GM19023 (cell line): Measurements from ENCODE around the gene POR.
"Not testable (repeated sequence)": the region's sequence is repeated elsewhere in the genome, so short reads cannot be mapped to it uniquely, and the experiment has no call there.

Source experiments
- ATAC-seq: cut with Tn5 transposase; IDR thresholded peaks from one replicate; pipeline ENCODE4 v1.9.1; 2021; ENCODE audit warnings: mild to moderate bottlenecking, moderate library complexity; ENCODE audit not compliant: unreplicated experiment

Gene POR

DNA sequence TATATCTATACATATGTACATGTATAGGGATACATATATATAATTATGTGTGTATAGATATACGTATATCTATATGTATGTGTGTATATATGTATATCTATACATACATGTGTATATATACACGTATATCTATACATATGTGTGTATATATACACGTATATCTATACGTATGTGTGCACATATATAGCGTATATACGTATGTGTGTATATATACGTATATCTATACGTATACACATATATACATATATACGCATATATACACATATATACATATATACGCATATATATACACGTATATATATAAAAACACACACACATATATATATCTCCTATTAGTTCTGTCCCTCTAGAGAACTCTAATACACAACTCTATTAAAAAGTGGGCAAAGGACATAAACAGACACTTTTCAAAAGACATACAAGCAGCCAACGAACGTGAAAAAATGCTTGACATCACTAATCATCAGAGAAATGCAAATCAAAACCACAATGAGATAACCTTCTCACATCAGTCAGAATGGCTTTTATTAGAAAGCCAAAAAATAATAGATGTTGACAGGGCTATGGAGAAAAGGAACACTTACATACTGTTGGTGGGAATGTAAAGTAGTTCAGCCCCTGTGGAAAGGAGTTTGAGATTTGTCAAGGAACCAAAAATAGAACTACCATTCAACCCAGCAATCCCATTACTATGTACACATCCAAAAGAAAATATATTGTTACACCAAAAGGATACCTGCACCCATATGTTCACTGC is 101.4 kb downstream of the POR start:
- ATAC-seq = no peak

DNA sequence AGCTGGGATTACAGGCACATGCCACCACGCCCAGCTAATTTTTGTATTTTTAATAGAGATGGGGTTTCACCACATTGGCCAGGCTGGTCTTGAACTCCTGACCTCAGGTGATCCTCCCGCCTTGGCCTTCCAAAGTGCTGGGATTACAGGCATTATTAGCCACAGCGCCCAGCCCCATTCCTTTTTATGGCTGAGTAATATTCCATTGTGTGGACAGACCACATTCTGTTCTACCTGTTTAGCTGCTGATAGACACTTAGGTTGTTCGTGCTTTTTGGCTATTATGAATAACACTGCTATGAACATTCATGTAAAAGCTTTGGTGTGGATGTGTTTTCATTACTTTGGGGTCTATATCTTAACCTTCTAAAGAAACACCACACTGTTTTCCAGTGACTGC is 103.6 kb downstream of the POR start:
- not testable (repeated sequence) for ATAC-seq

DNA sequence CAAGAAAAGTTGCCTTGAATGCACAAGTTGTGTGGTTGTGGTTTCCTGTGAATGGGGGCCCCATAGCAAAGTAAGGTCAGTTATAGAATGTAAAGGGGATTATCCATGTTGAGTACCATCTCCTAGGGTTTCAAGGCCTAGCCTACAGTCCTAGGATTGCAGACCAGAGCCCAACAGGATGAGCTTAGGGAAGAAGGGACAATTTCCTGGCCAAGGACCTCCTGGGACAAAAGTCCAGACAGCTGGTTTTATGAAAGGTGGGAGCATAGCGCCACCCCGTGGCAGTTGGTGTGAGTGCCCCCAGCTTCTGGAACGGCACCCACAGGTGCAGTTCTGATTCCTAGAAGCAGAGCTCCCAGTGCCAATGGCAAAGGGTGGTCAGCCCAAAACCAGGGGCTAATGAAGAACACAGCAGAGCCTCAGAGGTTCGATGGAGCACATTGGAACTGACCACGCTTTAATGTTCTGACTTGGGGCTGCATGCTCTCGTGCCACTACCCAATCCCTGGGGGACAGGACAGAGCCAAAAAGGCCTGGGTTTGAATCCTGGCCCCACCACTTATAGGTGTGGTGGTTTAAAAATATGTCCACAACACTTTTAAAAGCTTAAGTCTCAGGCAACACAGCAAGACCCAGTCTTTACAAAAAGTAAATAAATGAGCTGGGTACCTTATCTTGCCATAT is 105.2 kb downstream of the POR start:
- ATAC-seq = no peak

DNA sequence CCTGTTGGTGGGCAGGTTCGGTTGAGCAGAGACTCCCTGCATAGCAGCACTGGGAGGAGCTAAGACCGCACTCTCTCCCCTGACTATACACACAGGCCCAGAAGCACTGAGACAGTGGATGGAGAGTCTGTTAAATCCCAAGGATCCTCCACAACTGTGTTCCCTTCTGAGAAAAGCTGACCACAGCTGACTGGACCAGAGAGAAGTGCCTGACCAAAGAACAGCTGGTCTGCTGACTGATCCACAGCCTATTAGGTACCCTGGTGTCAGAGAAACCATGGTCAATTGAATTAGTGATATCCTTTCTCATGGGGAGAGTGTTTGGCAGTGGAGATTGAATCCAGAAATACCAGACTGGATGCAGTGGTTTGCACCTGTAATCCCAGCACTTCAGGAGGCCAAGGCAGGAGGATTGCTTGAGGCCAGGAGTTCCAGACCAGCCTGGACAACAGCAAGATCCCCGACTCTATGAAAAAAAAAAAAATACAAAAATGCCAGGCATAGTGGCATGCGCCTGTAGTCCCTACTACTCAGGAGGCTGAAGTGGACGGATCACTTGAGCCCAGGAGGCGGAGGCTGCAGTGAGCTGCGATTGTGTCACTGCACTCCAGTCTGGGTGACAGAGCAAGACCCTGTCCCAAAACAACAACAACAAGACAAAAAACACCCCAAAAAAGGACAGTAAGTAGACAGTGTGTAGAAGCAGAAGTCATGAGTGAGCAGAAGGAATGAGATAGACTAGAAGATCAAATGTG is 107.2 kb downstream of the POR start:
- ATAC-seq = no peak

DNA sequence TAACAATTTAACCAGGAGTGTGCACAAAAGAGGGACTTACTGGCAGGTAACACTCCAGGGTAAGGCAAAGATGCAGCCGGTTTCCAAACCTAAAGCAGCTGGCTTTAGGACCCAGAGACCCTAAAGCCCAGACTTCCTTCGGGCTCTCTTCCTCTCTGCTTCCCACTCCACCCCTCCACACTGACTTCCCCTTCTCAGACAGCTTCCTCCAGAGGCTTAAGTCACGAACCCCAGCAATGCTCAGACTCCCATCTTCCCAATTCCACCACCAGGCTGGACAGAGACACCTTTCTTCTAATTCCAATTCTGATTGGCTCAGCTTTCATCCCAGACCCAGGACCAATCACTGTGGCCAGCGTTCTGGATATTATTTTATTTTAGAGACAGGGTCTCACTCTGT is 108.0 kb downstream of the POR start:
- ATAC-seq = no peak

DNA sequence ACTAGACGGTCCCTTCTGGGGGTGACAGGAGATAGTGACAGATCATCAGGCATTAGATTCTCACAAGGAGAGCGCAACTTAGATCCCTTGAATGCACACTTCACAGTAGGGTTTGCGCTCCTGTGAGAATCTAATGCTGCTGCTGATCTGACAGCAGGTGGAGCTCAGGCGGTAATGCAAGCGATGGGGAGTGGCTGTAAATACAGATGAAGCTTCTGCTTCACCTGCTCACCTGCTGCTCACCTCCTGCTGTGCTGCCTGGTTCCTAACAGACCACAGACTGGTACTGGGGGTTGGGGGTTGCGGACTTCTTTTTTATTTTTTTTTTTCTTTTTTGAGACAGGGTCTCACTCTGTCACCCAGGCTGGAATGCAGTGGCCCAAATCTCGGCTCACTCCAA is 114.7 kb downstream of the POR start:
- not testable (repeated sequence) for ATAC-seq

DNA sequence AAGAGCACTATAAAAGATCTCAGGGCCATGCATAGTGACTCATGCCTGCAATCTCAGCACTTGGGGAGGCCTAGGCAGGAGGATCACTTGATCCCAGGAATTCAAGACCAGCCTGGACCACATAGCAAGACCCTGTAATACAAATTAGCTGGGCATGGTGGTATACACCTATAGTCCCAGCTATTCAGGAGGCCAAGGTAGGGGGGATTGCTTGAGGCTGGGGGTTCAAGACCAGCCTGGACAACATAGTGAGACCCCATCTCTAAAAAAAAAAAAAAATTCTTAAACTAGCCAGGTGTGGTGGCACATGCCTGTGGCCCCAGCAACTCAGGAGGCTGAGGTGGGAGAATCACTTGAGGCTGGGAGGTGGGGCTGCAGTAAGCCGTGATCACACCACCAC is 117.0 kb downstream of the POR start:
- no peak for ATAC-seq
